Endodermal cell (in vitro differentiated cells): ENCODE results near the gene SOAT2. TPM values are rescaled to one million over a fixed set of nuclear protein-coding genes. Genes with fewer than 3 reads are reported as not detected.

Experiments
- DNase-seq: peaks from one replicate; pipeline ENCODE4 v3.0.0-alpha.2; 2017
- H3K27ac ChIP-seq: 2 replicates; pipeline ENCODE4 v1.5.1; 2013; ENCODE audit warnings: mild to moderate bottlenecking, low read depth, low read length, moderate library complexity
- H3K27me3 ChIP-seq: 2 replicates; pipeline ENCODE4 v1.6.1; 2013; ENCODE audit warnings: mild to moderate bottlenecking, low read length, moderate library complexity; ENCODE audit not compliant: insufficient read depth, control insufficient read depth, poor library complexity, severe bottlenecking
- H3K36me3 ChIP-seq: 2 replicates; pipeline ENCODE4 v1.7.0; 2013; ENCODE audit warnings: mild to moderate bottlenecking, low read length, moderate library complexity; ENCODE audit not compliant: control insufficient read depth, insufficient read depth
- H3K4me1 ChIP-seq: one replicate; pipeline ENCODE4 v1.7.0; 2013; ENCODE audit warnings: low read length; ENCODE audit not compliant: control insufficient read depth, insufficient read depth
- H3K4me3 ChIP-seq: 2 replicates; pipeline ENCODE4 v1.5.1; 2013; ENCODE audit warnings: mild to moderate bottlenecking, low read length, moderate library complexity
- H3K9ac ChIP-seq: 2 replicates; pipeline ENCODE4 v1.6.1; 2013; ENCODE audit warnings: mild to moderate bottlenecking, low read length, moderate library complexity; ENCODE audit not compliant: poor library complexity, severe bottlenecking; ENCODE audit errors: extremely low read depth
- H3K9me3 ChIP-seq: 2 replicates; pipeline ENCODE4 v1.6.1; 2013; ENCODE audit warnings: mild to moderate bottlenecking, low read length, moderate library complexity; ENCODE audit not compliant: control insufficient read depth
- H3K27ac Mint-ChIP-seq: 2 replicates; pipeline ENCODE4 v1.8.0; 2020; ENCODE audit warnings: mixed read lengths
- H3K27me3 Mint-ChIP-seq: 2 replicates; pipeline ENCODE4 v1.8.0; 2021; ENCODE audit warnings: mild to moderate bottlenecking, mixed read lengths; ENCODE audit not compliant: insufficient read depth
- H3K36me3 Mint-ChIP-seq: 2 replicates; pipeline ENCODE4 v1.8.0; 2020; ENCODE audit warnings: low read depth, mixed read lengths
- H3K4me1 Mint-ChIP-seq: 2 replicates; pipeline ENCODE4 v1.8.0; 2020; ENCODE audit warnings: mixed read lengths
- H3K4me3 Mint-ChIP-seq: 2 replicates; pipeline ENCODE4 v1.8.0; 2020; ENCODE audit warnings: mild to moderate bottlenecking, moderate library complexity, mixed read lengths
- H3K9me3 Mint-ChIP-seq: 2 replicates; pipeline ENCODE4 v1.8.0; 2020; ENCODE audit warnings: mild to moderate bottlenecking, mixed read lengths
- WGBS, 2 experiments: methylation state at CpG; one replicate each; pipeline versions ENCODE4 v1.1.5 to v1.1.7; 2013; ENCODE audit warnings: missing lambda C conversion rate in 2 of 2, mixed read lengths in 1 of 2; ENCODE audit not compliant: insufficient coverage in 1 of 2, insufficient read length in 1 of 2; 5-methylcytosine and 5-hydroxymethylcytosine counted together
- total RNA-seq, 2 donors: library from RNA; stranded (reverse); fragmentation: NEBNext Ultra II Directional in 1 of 2; extraction: Animal tissue kit (Norgen Biotek cat#: 25700) in 1 of 2; gene quantifications; 2 replicates in 1 of 2; 3 replicates in 1 of 2; pipeline ENCODE4 v1.2.1, GENCODE V29; 2021
- TF ChIP-seq, protein P1 (sequence below): fragments of 200-600 bp; sonication (generic); conservative IDR thresholded peaks from 2 replicates; pipeline ENCODE4 v1.5.0; 2021; ENCODE audit warnings: antibody characterized with exemption, mild to moderate bottlenecking

Gene SOAT2
- total RNA-seq, 2 donors from 2014 or later = 0.46 to 0.71 TPM

DNA sequence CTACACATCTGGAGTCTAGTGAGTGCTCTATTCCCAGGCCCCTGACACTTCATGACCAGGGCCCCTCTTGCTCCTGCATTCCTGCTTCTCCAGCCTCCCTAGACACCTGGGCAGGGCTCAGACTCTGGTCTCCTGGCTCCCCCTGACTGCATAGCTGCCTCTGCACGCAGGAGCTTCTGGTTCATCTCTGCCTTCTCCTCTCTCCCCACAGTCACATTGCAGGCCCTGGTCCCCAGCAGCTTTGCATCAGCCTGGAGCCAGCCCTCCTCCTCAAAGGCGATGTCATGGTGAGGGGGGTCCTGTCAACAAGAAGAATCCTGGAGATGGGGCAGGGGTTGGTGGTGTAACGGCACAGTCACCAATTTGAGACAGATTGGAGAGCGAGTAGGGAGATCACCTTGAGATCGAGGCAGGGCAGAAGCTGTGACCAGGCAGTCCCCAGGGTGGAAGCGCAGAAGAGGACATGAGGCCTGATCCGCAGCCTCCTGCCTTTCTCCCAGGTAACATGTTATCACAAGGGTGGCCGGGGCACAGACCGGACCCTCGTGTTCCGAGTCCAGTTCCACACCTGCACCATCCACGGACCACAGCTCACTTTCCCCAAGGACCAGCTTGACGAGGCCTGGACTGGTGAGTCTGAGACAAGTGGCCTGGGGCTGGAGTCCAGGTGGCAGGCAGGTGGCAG, 45.3 kb upstream of the SOAT2 start:
- no peak overlapping the region for H3K9ac ChIP-seq
- no peaks in the 10 kb centered on the region for H3K27me3 ChIP-seq
- DNase-seq = peak; percentile 47
- no peak overlapping the region for H3K27ac ChIP-seq
- 95 to 96% methylated on average over 12 to 13 of the region's 13 CpGs for WGBS, 2 experiments
- H3K4me3 ChIP-seq = no peak overlapping the region
- Mint-ChIP-seq H3K27ac (no peak overlapping the region), H3K36me3 (no peaks in the 10 kb centered on the region), H3K4me1 (peaks cover 10% of the 10 kb centered on the region), H3K9me3 (no peaks in the 10 kb centered on the region), H3K4me3 (no peak overlapping the region), H3K27me3 (peaks cover 19% of the 10 kb centered on the region)
- TF ChIP-seq, protein P1, sequence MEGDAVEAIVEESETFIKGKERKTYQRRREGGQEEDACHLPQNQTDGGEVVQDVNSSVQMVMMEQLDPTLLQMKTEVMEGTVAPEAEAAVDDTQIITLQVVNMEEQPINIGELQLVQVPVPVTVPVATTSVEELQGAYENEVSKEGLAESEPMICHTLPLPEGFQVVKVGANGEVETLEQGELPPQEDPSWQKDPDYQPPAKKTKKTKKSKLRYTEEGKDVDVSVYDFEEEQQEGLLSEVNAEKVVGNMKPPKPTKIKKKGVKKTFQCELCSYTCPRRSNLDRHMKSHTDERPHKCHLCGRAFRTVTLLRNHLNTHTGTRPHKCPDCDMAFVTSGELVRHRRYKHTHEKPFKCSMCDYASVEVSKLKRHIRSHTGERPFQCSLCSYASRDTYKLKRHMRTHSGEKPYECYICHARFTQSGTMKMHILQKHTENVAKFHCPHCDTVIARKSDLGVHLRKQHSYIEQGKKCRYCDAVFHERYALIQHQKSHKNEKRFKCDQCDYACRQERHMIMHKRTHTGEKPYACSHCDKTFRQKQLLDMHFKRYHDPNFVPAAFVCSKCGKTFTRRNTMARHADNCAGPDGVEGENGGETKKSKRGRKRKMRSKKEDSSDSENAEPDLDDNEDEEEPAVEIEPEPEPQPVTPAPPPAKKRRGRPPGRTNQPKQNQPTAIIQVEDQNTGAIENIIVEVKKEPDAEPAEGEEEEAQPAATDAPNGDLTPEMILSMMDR = no peak
- H3K9me3 ChIP-seq = no peaks in the 10 kb centered on the region
- H3K36me3 ChIP-seq = peaks cover 11% of the 10 kb centered on the region
- no peaks in the 10 kb centered on the region for H3K4me1 ChIP-seq

GRCh38 chr12:53058674-53059433, 44.4 kb upstream of the SOAT2 start:
- peaks cover 19% of the 10 kb centered on the region for H3K27me3 Mint-ChIP-seq
- H3K9me3 ChIP-seq = no peaks in the 10 kb centered on the region
- no peaks in the 10 kb centered on the region for H3K9me3 Mint-ChIP-seq
- no peaks in the 10 kb centered on the region for H3K4me1 ChIP-seq
- WGBS, 2 experiments = 90 to 91% methylated on average over 14 to 35 of the region's 35 CpGs
- peaks cover 7% of the 10 kb centered on the region for H3K4me1 Mint-ChIP-seq
- H3K9ac ChIP-seq = no peak overlapping the region
- DNase-seq = peak; percentile 55
- H3K4me3 ChIP-seq = no peak overlapping the region
- no peaks in the 10 kb centered on the region for H3K27me3 ChIP-seq
- peaks cover 3% of the 10 kb centered on the region for H3K36me3 Mint-ChIP-seq
- H3K27ac ChIP-seq = no peak overlapping the region
- TF ChIP-seq, protein P1 = no peak
- H3K27ac Mint-ChIP-seq = no peak overlapping the region
- H3K4me3 Mint-ChIP-seq = no peak overlapping the region
- peaks cover 11% of the 10 kb centered on the region for H3K36me3 ChIP-seq

- no peak overlapping the region for H3K27ac ChIP-seq
- 94 to 96% methylated on average over 12 to 24 of the region's 24 CpGs for WGBS, 2 experiments
- DNase-seq = no peak
These were observed 43.7 kb upstream of the SOAT2 start for GRCh38 chr12:53059434-53060063.

More at GRCh38 chr12:53059434-53060063, 43.7 kb upstream of the SOAT2 start:
- TF ChIP-seq, protein P1 = no peak
- Histone ChIP-seq H3K4me1 (no peaks in the 10 kb centered on the region), H3K27me3 (no peaks in the 10 kb centered on the region), H3K36me3 (peaks cover 11% of the 10 kb centered on the region), H3K9me3 (no peaks in the 10 kb centered on the region), H3K4me3 (no peak overlapping the region), H3K9ac (no peak overlapping the region)
- Mint-ChIP-seq H3K27ac (no peak overlapping the region), H3K4me3 (no peak overlapping the region), H3K27me3 (peaks cover 19% of the 10 kb centered on the region), H3K4me1 (peaks cover 7% of the 10 kb centered on the region), H3K9me3 (no peaks in the 10 kb centered on the region), H3K36me3 (peaks cover 7% of the 10 kb centered on the region)
